T-helper 1 cell treated with Interleukin-12 subunit alpha and Interleukin-12 subunit beta and Interleukin-4 antibody, amounts not matched to agents 30 ng/mL and 1 ng/mL, for 36 hours (primary cell): ENCODE data around the gene IDH3G. TPM values are rescaled to one million over a fixed set of nuclear protein-coding genes. Genes with fewer than 3 reads are reported as not detected.

Source experiments
- intact Hi-C: fragments of 100-400 bp; cut with micrococcal nuclease; formaldehyde crosslinking; loops from one replicate; pipeline ENCODE4 v1.15.1; 2024
- total RNA-seq: library from RNA; stranded (reverse); gene quantifications from 2 replicates; pipeline ENCODE4 v1.2.3, GENCODE V29; 2022

Gene IDH3G
- total RNA-seq, 1 donor from 2014 or later = 72.0 TPM

DNA sequence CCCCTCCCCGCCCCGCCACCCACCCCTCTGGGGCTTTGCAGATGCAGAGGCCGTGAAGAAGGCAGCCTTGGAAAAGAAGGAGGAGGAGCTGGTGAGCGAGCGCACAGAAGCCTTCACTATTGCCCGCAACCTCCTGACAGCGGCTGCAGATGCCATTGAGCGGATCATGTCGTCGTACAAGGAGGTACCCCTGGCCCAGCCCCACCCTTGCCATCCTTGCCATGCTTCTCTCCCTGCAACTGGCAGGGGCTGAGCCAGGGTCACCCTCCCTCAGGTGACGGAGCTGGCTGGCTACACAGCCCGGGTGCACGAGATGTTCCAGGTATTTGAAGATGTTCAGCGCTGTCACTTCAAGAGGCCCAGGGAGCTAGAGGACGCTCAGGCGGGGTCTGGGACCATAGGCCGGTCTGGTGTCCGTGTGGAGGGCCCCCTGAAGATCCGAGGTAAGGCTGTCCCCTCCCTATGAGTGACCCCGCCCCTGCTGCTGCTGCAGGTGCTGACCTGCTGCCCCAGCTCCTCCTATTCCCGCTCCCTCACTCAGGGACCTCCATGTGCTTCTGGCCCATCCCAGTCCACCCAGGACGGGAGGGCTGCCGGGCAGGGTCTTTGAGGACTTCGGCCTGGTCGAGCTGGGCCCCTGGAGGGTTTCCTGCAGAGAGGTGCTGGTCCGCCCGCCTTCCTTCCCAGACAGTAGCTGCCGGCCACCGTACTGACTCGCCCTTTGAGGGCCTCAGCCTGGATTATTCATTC lies 57.9 kb downstream of the IDH3G start:
- intact Hi-C loops = no loop called here

Other genes with a start within 250 kb of the IDH3G start
- gene CCNQ, start 195.2 kb downstream of the IDH3G start, total RNA-seq = 22.7 and 23.3 TPM in 2 replicates
- gene DUSP9, start 147.2 kb downstream of the IDH3G start, total RNA-seq = not detected in 2 replicates
- gene PNCK, start 120.6 kb downstream of the IDH3G start, total RNA-seq = not detected in 2 replicates
- 2.3 and 3.1 TPM in 2 replicates for gene SLC6A8, start 106.4 kb downstream of the IDH3G start, total RNA-seq
- 168 and 173 TPM in 2 replicates for gene BCAP31, start 70.0 kb downstream of the IDH3G start, total RNA-seq
- 17.8 and 19.3 TPM in 2 replicates for gene ABCD1, start 69.5 kb downstream of the IDH3G start, total RNA-seq
- gene PLXNB3, start 30.1 kb downstream of the IDH3G start, total RNA-seq = 0.34 and 0.80 TPM in 2 replicates
- not detected in 2 replicates for gene SRPK3, start 13.3 kb downstream of the IDH3G start, total RNA-seq
- gene SSR4, start 293 bp upstream of the IDH3G start, total RNA-seq = 286 and 299 TPM in 2 replicates
- 0.39 and 0.66 TPM in 2 replicates for gene PDZD4, start 36.2 kb upstream of the IDH3G start, total RNA-seq
- 8.0 and 9.7 TPM in 2 replicates for gene L1CAM, start 91.8 kb upstream of the IDH3G start, total RNA-seq
- not detected in 2 replicates for gene AVPR2, start 110.3 kb upstream of the IDH3G start, total RNA-seq
- gene ARHGAP4, start 131.9 kb upstream of the IDH3G start, total RNA-seq = 281 and 285 TPM in 2 replicates
- gene NAA10, start 140.7 kb upstream of the IDH3G start, total RNA-seq = 87.4 and 88.4 TPM in 2 replicates
- 24.8 and 30.3 TPM in 2 replicates for gene RENBP, start 150.3 kb upstream of the IDH3G start, total RNA-seq
- 107 and 111 TPM in 2 replicates for gene HCFC1, start 177.4 kb upstream of the IDH3G start, total RNA-seq
- gene TMEM187, start 178.4 kb upstream of the IDH3G start, total RNA-seq = 5.2 and 5.8 TPM in 2 replicates
- 131 and 144 TPM in 2 replicates for gene IRAK1, start 225.5 kb upstream of the IDH3G start, total RNA-seq